CD14-positive monocyte (primary cell): Measurements from ENCODE around the gene BTBD8. TPM values are rescaled to one million over a fixed set of nuclear protein-coding genes. Genes with fewer than 3 reads are reported as not detected.
A peak's percentile ranks its signal among the peaks of the same experiment; 100 is the strongest.

ENCODE experiments used
- DNase-seq, 3 donors: peaks; one replicate each; pipeline ENCODE4 v3.0.0-alpha.2; 2011 to 2022
- H2AFZ ChIP-seq: 2 replicates; pipeline ENCODE4 v1.6.0; 2012; ENCODE audit warnings: mild to moderate bottlenecking, low read depth, low read length, inconsistent platforms; ENCODE audit not compliant: insufficient read depth, poor library complexity, severe bottlenecking
- H3K27ac ChIP-seq, 2 donors: 1 replicate in 1 of 2; 2 replicates in 1 of 2; pipeline ENCODE4 v1.5.1; 2012 to 2013; ENCODE audit warnings: low read length in 2 of 2, control low read depth in 1 of 2, inconsistent platforms in 1 of 2, low read depth in 1 of 2, mild to moderate bottlenecking in 1 of 2
- H3K27me3 ChIP-seq, 2 donors: one replicate each; pipeline versions ENCODE4 v1.6.0 to v1.6.1; 2011 to 2013; ENCODE audit warnings: low read length in 2 of 2; ENCODE audit not compliant: control insufficient read depth in 2 of 2, insufficient read depth in 2 of 2
- H3K36me3 ChIP-seq, 2 donors: replicated peaks in 1 of 2; 1 replicate in 1 of 2; 2 replicates in 1 of 2; pipeline versions ENCODE4 v1.5.1 to v1.6.1; 2012 to 2013; ENCODE audit warnings: low read length in 2 of 2, control low read depth in 1 of 2, inconsistent platforms in 1 of 2, mild to moderate bottlenecking in 1 of 2; ENCODE audit not compliant: insufficient read depth in 2 of 2, control insufficient read depth in 1 of 2
- H3K4me1 ChIP-seq, 2 donors: 1 replicate in 1 of 2; 2 replicates in 1 of 2; pipeline versions ENCODE4 v1.5.1 to v1.6.1; 2012 to 2013; ENCODE audit warnings: low read length in 2 of 2, control low read depth in 1 of 2, inconsistent platforms in 1 of 2, mild to moderate bottlenecking in 1 of 2, moderate library complexity in 1 of 2; ENCODE audit not compliant: insufficient read depth in 2 of 2, control insufficient read depth in 1 of 2
- H3K4me2 ChIP-seq: replicated peaks from 2 replicates; pipeline ENCODE3; 2012; ENCODE audit warnings: low read length, moderate library complexity, mild to moderate bottlenecking; ENCODE audit not compliant: poor library complexity, severe bottlenecking; ENCODE audit errors: extremely low read depth
- H3K4me3 ChIP-seq, 3 experiments: fragments of 200-600 bp in 1 of 3; sonication (generic) in 1 of 3; replicated peaks in 1 of 3; 1 replicate in 2 of 3; 2 replicates in 1 of 3; pipeline ENCODE4 v1.5.1; 2011 to 2013; ENCODE audit warnings: low read length in 3 of 3, mild to moderate bottlenecking in 3 of 3, control low read depth in 2 of 3, low read depth in 2 of 3, inconsistent platforms in 1 of 3, moderate library complexity in 1 of 3
- H3K79me2 ChIP-seq: 2 replicates; pipeline ENCODE4 v1.6.0; 2012; ENCODE audit warnings: mild to moderate bottlenecking, control low read depth, inconsistent platforms, low read length, moderate library complexity; ENCODE audit not compliant: insufficient read depth
- H3K9ac ChIP-seq: 2 replicates; pipeline ENCODE4 v1.6.0; 2017; ENCODE audit warnings: low read length, mild to moderate bottlenecking; ENCODE audit not compliant: insufficient read depth, poor library complexity, severe bottlenecking
- H3K9me3 ChIP-seq, 2 donors: replicated peaks in 1 of 2; 1 replicate in 1 of 2; 2 replicates in 1 of 2; pipeline versions ENCODE4 v1.5.1 to v1.6.1; 2012 to 2013; ENCODE audit warnings: low read length in 2 of 2, control low read depth in 1 of 2; ENCODE audit not compliant: control insufficient read depth in 1 of 2, insufficient read depth in 1 of 2
- H4K20me1 ChIP-seq: 2 replicates; pipeline ENCODE4 v1.6.0; 2012; ENCODE audit warnings: mild to moderate bottlenecking, low read length, control low read depth, moderate library complexity; ENCODE audit not compliant: insufficient read depth
- H3K27ac Mint-ChIP-seq, 7 donors: one replicate each; pipeline ENCODE4 v1.8.0; 2020; ENCODE audit warnings: mild to moderate bottlenecking in 7 of 7, mixed read lengths in 7 of 7, moderate library complexity in 6 of 7, inconsistent platforms in 2 of 7
- H3K27me3 Mint-ChIP-seq, 3 donors: one replicate each; pipeline ENCODE4 v1.8.0; 2021 to 2022; ENCODE audit warnings: low read depth in 3 of 3, mild to moderate bottlenecking in 3 of 3, mixed read lengths in 3 of 3, moderate library complexity in 3 of 3, inconsistent platforms in 1 of 3
- H3K36me3 Mint-ChIP-seq, 2 donors: one replicate each; pipeline ENCODE4 v1.8.0; 2020; ENCODE audit warnings: mixed read lengths in 2 of 2, inconsistent platforms in 1 of 2, mild to moderate bottlenecking in 1 of 2
- H3K4me1 Mint-ChIP-seq: one replicate; pipeline ENCODE4 v1.8.0; 2020; ENCODE audit warnings: mild to moderate bottlenecking, mixed read lengths
- H3K4me3 Mint-ChIP-seq, 2 donors: one replicate each; pipeline ENCODE4 v1.8.0; 2020; ENCODE audit warnings: mild to moderate bottlenecking in 2 of 2, mixed read lengths in 2 of 2, moderate library complexity in 1 of 2
- H3K9me3 Mint-ChIP-seq, 7 donors: one replicate each; pipeline ENCODE4 v1.8.0; 2020 to 2022; ENCODE audit warnings: mixed read lengths in 7 of 7, mild to moderate bottlenecking in 6 of 7, moderate library complexity in 6 of 7, inconsistent platforms in 2 of 7
- CTCF ChIP-seq: fragments of 200-600 bp; IDR thresholded peaks from one replicate; pipeline ENCODE4 v1.8.0; 2022; ENCODE audit warnings: antibody characterized with exemption, mild to moderate bottlenecking
- WGBS: methylation state at CpG from one replicate; pipeline ENCODE4 v1.1.5; 2013; ENCODE audit warnings: missing lambda C conversion rate; ENCODE audit not compliant: insufficient coverage; 5-methylcytosine and 5-hydroxymethylcytosine counted together
- intact Hi-C, 2 donors: fragments of 100-400 bp; cut with micrococcal nuclease; formaldehyde crosslinking; loops; one replicate each; pipeline versions ENCODE4 v1.15.0 to v1.15.1; 2023
- polyA plus RNA-seq, 3 donors: library from polyadenylated mRNA; depleted of rRNA in 1 of 3; unstranded in 2 of 3; stranded (reverse) in 1 of 3; fragments of 300-500 nt in 2 of 3; fragments of >200 nt in 1 of 3; fragmentation: Illumina TruSeq in 2 of 3; gene quantifications; 1 replicate in 2 of 3; 2 replicates in 1 of 3; pipeline ENCODE4 v1.2.3, GENCODE V29; 2012 to 2021

Gene BTBD8
- polyA plus RNA-seq, 3 donors: 0.44 to 1.1 (median 0.88) TPM

GRCh38 chr1:92079441-92079840 lies 704 bp upstream of the BTBD8 start:
- no peak overlapping the region for H3K27ac ChIP-seq
- H3K4me1 ChIP-seq: peaks cover 8 to 10% of the 10 kb centered on the region in 2 donors
- H4K20me1 ChIP-seq: no peaks in the 10 kb centered on the region
- H3K79me2 ChIP-seq: no peaks in the 10 kb centered on the region
- H3K36me3 ChIP-seq: no peaks in the 10 kb centered on the region
- no peak for TF ChIP-seq CTCF
- peaks cover 10% of the 10 kb centered on the region for H3K4me1 Mint-ChIP-seq
- 100% methylated on average over 4 of the region's 7 CpGs for WGBS
- H3K36me3 Mint-ChIP-seq: no peaks in the 10 kb centered on the region
- H3K27ac Mint-ChIP-seq: no peak overlapping the region
- H3K27me3 ChIP-seq: no peaks in the 10 kb centered on the region
- peaks cover 0 to under 1% of the 10 kb centered on the region in 2 donors for H3K9me3 ChIP-seq
- no peak for DNase-seq
- H3K27me3 Mint-ChIP-seq: peaks cover 2% of the 10 kb centered on the region in 3 donors
- H3K4me3 Mint-ChIP-seq: peak overlapping the region in 1 of 2 donors; percentile 99
- intact Hi-C loops: no loop called here
- H3K4me2 ChIP-seq: peak overlapping the region; percentile 75
- no peak overlapping the region for H3K9ac ChIP-seq
- peak overlapping the region; percentile 96 for H2AFZ ChIP-seq
- H3K4me3 ChIP-seq: peak overlapping the region in 1 of 3 experiments; percentile 87
- peaks cover 0 to 8% (median 3%) of the 10 kb centered on the region in 7 donors for H3K9me3 Mint-ChIP-seq

- H2AFZ ChIP-seq: peak overlapping the region; percentile 96
- no peak for TF ChIP-seq CTCF
- peak overlapping the region; percentile 57 to 87 (median 66) for H3K4me3 ChIP-seq
- Mint-ChIP-seq H3K27me3 (peaks cover 0 to 2% (median 2%) of the 10 kb centered on the region in 3 donors), H3K9me3 (peaks cover 11 to 24% (median 19%) of the 10 kb centered on the region in 7 donors), H3K4me1 (peaks cover 10% of the 10 kb centered on the region), H3K27ac (peak overlapping the region in 2 of 7 donors; percentile 86 to 94), H3K36me3 (peaks cover 5 to 11% of the 10 kb centered on the region in 2 donors), H3K4me3 (peak overlapping the region; percentile 99 to 100)
- peak overlapping the region in 1 of 2 donors; percentile 78 for H3K27ac ChIP-seq
- H3K4me2 ChIP-seq: peak overlapping the region; percentile 75
- intact Hi-C loops: loop anchor here in 1 of 2 donors (10.0 kb wide), 1 partner anchor 214 kb away; the partner anchor contains the start of genes GLMN and RPAP2
- no peaks in the 10 kb centered on the region for H4K20me1 ChIP-seq
- peak overlapping the region; percentile 72 for H3K9ac ChIP-seq
- WGBS: 83% methylated on average over 1 of the region's 4 CpGs
- no peaks in the 10 kb centered on the region for H3K79me2 ChIP-seq
- H3K27me3 ChIP-seq: no peaks in the 10 kb centered on the region
- no peak for DNase-seq
- peaks cover 8 to 10% of the 10 kb centered on the region in 2 donors for H3K4me1 ChIP-seq
- H3K9me3 ChIP-seq: peaks cover 11 to 16% of the 10 kb centered on the region in 2 donors
- no peaks in the 10 kb centered on the region for H3K36me3 ChIP-seq
Measured at GRCh38 chr1:92081031-92081430, 886 bp downstream of the BTBD8 start.
